ENCODE results near the gene PTPRN2.

DNA sequence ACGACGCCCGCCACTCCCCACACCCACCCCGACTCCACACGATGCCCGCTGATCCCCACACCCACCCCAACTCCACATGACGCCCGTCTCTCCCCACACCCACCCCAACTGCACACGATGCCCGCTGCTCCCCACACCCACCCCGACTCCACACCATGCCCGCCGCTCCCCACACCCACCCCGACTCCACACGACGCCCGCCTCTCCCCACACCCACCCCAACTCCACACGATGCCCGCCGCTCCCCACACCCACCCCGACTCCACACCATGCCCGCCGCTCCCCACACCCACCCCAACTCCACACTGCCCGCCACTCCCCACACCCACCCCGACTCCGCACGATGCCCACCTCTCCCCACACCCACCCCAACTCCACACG, 933.8 kb downstream of the PTPRN2 start:
- TF ChIP-seq, protein P1, sequence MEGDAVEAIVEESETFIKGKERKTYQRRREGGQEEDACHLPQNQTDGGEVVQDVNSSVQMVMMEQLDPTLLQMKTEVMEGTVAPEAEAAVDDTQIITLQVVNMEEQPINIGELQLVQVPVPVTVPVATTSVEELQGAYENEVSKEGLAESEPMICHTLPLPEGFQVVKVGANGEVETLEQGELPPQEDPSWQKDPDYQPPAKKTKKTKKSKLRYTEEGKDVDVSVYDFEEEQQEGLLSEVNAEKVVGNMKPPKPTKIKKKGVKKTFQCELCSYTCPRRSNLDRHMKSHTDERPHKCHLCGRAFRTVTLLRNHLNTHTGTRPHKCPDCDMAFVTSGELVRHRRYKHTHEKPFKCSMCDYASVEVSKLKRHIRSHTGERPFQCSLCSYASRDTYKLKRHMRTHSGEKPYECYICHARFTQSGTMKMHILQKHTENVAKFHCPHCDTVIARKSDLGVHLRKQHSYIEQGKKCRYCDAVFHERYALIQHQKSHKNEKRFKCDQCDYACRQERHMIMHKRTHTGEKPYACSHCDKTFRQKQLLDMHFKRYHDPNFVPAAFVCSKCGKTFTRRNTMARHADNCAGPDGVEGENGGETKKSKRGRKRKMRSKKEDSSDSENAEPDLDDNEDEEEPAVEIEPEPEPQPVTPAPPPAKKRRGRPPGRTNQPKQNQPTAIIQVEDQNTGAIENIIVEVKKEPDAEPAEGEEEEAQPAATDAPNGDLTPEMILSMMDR (conservative IDR thresholded peaks at IDR 0.05 in 1 of 2, IDR thresholded peaks at IDR 0.05 in 1 of 2; ENCODE audit: low read depth in 1 of 2, low read length in 2 of 2) = no peak
- TF ChIP-seq EZH2 (IDR thresholded peaks at IDR 0.05; ENCODE audit: low read length, missing control alignments) = no peak

Measured in fibroblast of lung (primary cell).